Muscle of leg (tissue), 11 donors: ENCODE measurements around the gene EEIG2. TPM values are rescaled to one million over a fixed set of nuclear protein-coding genes. Genes with fewer than 3 reads are reported as not detected.

Source experiments
- DNase-seq: peaks from one replicate; pipeline ENCODE4 v3.0.0; 2013
- H3K27ac ChIP-seq: one replicate; pipeline ENCODE4 v1.5.1; 2013; ENCODE audit warnings: mild to moderate bottlenecking, low read length, control low read depth
- H3K27me3 ChIP-seq: one replicate; pipeline ENCODE4 v1.6.1; 2013; ENCODE audit warnings: low read length; ENCODE audit not compliant: control insufficient read depth, insufficient read depth
- H3K36me3 ChIP-seq: one replicate; pipeline ENCODE4 v1.6.1; 2013; ENCODE audit warnings: low read length; ENCODE audit not compliant: control insufficient read depth, insufficient read depth
- H3K4me1 ChIP-seq: one replicate; pipeline ENCODE4 v1.6.1; 2013; ENCODE audit warnings: low read length; ENCODE audit not compliant: control insufficient read depth, insufficient read depth
- H3K4me3 ChIP-seq: one replicate; pipeline ENCODE4 v1.5.1; 2013; ENCODE audit warnings: low read length, control low read depth
- H3K9me3 ChIP-seq: replicated peaks from 2 replicates; pipeline ENCODE4 v1.6.1; 2013; ENCODE audit warnings: low read depth, low read length; ENCODE audit not compliant: control insufficient read depth
- WGBS: methylation state at CpG from one replicate; pipeline ENCODE4 v1.1.5; 2013; ENCODE audit warnings: missing lambda C conversion rate; ENCODE audit not compliant: insufficient coverage; 5-methylcytosine and 5-hydroxymethylcytosine counted together
- polyA plus RNA-seq, 8 donors: library from polyadenylated mRNA; unstranded; fragments of 120-200 nt; gene quantifications; one replicate each; pipeline versions ENCODE4 v1.2.1 to v1.2.3, GENCODE V29; 2013; ENCODE audit warnings: inconsistent platforms in 1 of 8, low replicate concordance in 1 of 8; ENCODE audit not compliant: insufficient read length in 8 of 8, insufficient read depth in 1 of 8
- total RNA-seq: library from RNA; stranded (reverse); fragments of 120-200 nt; gene quantifications from one replicate; pipeline ENCODE4 v1.2.4, GENCODE V29; 2013

The EEIG2 gene
- total and polyA plus RNA-seq, 9 donors = 9.0 to 17.3 (median 10.8) TPM

DNA sequence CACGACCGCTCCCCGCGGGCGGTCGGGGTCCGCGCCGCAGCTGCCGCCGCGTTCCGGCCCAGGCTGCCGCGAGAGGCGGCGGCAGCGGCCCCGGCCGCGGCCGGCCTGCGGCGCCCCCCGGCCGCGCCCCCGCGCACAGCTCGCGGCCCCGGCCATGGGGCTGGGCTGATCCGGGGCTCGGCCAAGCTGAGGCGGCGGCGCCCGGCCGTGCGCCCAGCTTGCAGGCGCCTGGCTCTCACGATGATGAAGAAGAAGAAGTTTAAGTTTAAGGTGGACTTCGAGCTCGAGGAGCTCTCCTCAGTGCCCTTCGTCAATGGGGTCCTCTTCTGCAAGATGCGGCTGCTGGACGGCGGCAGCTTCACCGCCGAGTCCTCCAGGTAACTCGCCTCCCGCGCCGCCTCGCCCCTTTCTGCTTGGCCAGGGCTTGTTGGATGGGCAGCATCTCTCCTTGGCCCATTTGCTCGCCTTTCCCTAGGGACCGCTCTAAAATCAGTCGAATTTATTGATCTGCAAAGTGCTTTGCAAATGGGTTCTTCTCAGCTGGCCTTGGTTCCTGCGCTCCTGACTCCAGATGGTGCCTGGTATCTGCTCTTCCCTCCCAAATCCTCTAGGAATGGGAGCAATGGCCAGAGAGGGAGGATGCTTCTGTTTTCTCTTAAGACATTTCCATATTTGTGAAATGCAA, 431 bp downstream of the EEIG2 start:
- peak overlapping the region; percentile 78 for H3K4me3 ChIP-seq
- WGBS = 0% methylated on average over 49 of the region's 59 CpGs
- H3K9me3 ChIP-seq = no peaks in the 10 kb centered on the region
- peak; percentile 60 for DNase-seq
- H3K27me3 ChIP-seq = no peaks in the 10 kb centered on the region
- H3K4me1 ChIP-seq = peaks cover 14% of the 10 kb centered on the region
- peak overlapping the region; percentile 57 for H3K27ac ChIP-seq
- H3K36me3 ChIP-seq = no peaks in the 10 kb centered on the region

DNA sequence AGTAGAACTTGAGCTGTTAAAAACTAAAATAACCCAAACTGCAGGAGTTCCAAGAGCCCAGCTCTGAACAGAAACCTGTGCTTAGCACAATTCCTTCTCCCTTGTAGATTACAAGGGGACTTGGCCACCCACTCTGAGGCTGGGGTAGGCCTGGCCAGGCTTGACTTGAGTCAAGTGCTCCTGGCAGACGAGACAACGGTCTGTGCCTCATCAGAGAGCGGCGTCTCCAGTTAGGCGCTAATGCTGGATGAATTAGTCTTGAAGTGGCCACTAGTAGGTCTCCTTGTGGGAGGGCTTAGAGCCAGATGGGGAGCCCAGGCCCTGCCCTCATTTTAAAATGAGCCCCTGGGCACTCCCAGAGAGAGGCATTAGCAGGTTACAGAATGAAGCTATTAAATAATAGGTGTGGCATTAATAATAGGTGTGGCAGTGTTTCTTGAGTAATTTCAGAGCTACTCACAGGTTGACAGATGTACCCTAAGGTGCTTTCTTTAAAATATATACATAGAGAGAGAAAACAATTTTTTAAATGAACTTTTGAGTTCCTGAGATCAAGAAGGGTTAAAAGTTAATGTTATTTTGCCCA, 1.1 kb downstream of the EEIG2 start:
- no peaks in the 10 kb centered on the region for H3K9me3 ChIP-seq
- H3K4me3 ChIP-seq = peak overlapping the region; percentile 78
- no peaks in the 10 kb centered on the region for H3K27me3 ChIP-seq
- no peaks in the 10 kb centered on the region for H3K36me3 ChIP-seq
- DNase-seq = peak; percentile 76
- H3K4me1 ChIP-seq = peaks cover 14% of the 10 kb centered on the region
- H3K27ac ChIP-seq = peak overlapping the region; percentile 57
- whole genome bisulfite sequencing = 0% methylated on average over 1 of the region's 5 CpGs

- Histone ChIP-seq H3K9me3 (no peaks in the 10 kb centered on the region), H3K27me3 (no peaks in the 10 kb centered on the region), H3K4me3 (no peak overlapping the region), H3K36me3 (no peaks in the 10 kb centered on the region), H3K4me1 (peaks cover 14% of the 10 kb centered on the region), H3K27ac (no peak overlapping the region)
- WGBS = 67% methylated on average over 2 of the region's 11 CpGs
- peak; percentile 41 for DNase-seq
Measured at GRCh38 chr1:108561689-108562326, 1.9 kb downstream of the EEIG2 start.

DNA sequence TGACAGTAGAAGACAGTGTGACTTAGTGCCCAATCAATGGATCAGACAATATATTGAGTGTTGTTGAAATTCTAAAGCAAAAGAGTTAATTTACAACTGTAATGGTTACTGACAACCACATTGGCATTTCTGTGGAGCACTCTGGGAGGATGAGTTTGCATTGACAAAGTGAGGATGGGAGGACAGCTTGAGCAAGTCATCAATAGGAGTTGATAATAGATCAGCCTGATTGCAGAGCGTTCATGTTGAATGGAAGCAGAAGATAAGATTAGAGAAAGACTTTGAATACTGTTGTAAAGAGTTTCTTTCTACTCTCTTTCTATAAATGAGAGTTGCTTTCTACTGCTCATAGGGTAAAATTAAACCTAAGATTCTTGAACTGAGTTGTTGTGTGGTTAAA, 3.9 kb downstream of the EEIG2 start:
- Histone ChIP-seq H3K9me3 (no peaks in the 10 kb centered on the region), H3K4me3 (no peak overlapping the region), H3K36me3 (no peaks in the 10 kb centered on the region), H3K27me3 (no peaks in the 10 kb centered on the region), H3K4me1 (peaks cover 14% of the 10 kb centered on the region), H3K27ac (no peak overlapping the region)
- no CpG with 5 or more reads among the region's 1 CpG for WGBS
- DNase-seq = no peak

DNA sequence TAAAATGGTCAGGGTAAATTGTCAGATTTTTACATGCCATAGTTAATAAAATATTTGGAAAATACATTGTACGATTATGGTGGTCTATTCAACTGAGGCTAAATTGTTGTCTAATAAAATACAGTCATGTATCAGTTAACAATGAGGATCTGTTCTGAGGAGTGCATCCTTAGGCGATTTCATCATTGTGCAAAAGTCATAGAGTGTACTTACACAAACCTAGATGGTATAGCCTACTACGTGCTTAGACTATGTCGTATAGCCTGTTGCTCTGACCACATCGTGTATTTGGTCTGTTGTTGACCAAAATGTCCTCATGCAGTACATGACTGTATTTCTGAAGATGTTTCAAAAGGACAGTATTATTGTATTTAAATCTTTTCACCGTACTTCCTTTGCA, 5.2 kb downstream of the EEIG2 start:
- WGBS = no CpG with 5 or more reads among the region's 6 CpGs
- DNase-seq = no peak
- no peaks in the 10 kb centered on the region for H3K27me3 ChIP-seq
- H3K27ac ChIP-seq = no peak overlapping the region
- H3K4me1 ChIP-seq = peaks cover 9% of the 10 kb centered on the region
- H3K9me3 ChIP-seq = no peaks in the 10 kb centered on the region
- no peak overlapping the region for H3K4me3 ChIP-seq
- no peaks in the 10 kb centered on the region for H3K36me3 ChIP-seq

GRCh38 chr1:108565512-108565911, 5.6 kb downstream of the EEIG2 start:
- Histone ChIP-seq H3K27ac (no peak overlapping the region), H3K9me3 (no peaks in the 10 kb centered on the region), H3K27me3 (no peaks in the 10 kb centered on the region), H3K36me3 (no peaks in the 10 kb centered on the region), H3K4me1 (peaks cover 8% of the 10 kb centered on the region), H3K4me3 (no peak overlapping the region)
- DNase-seq = peak; percentile 64
- WGBS = no CpG with 5 or more reads among the region's 1 CpG

- H3K9me3 ChIP-seq = no peaks in the 10 kb centered on the region
- no peak overlapping the region for H3K4me3 ChIP-seq
- no peaks in the 10 kb centered on the region for H3K36me3 ChIP-seq
- DNase-seq = no peak
- H3K4me1 ChIP-seq = no peaks in the 10 kb centered on the region
- no peaks in the 10 kb centered on the region for H3K27me3 ChIP-seq
- H3K27ac ChIP-seq = no peak overlapping the region
- no CpG with 5 or more reads among the region's 2 CpGs for WGBS
Measured at GRCh38 chr1:108568589-108568988, 8.7 kb downstream of the EEIG2 start.

DNA sequence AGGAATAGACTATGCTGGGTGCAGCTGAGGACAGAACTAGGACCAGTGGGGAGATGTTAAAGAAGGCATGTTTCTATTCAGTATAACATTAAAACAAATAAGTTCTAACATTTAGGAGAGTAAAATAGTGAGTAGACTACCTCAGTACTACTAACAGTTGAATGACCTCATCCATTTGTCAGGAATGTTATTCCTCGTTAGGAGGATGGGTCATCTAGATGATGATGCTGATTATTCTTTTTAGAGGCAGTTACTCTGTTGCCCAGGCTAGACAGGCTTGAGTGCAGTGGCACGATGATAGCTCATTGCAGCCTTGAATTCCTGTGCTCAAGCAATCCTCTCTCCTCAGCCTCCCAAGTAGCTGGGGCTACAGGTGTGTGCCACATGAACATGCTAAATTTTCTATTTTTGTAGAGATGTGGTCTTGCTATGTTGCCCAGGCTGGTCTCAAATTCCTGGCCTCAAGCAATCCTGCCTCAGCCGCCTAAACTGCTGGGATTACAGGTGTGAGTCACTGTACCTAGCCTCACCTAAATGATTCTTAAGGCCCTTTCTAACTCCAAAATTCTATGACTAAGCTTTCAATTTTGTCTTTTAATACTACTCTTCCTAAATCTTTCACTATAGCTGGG, 9.3 kb downstream of the EEIG2 start:
- Histone ChIP-seq H3K4me1 (no peaks in the 10 kb centered on the region), H3K27ac (no peak overlapping the region), H3K36me3 (no peaks in the 10 kb centered on the region), H3K9me3 (peaks cover 4% of the 10 kb centered on the region), H3K4me3 (no peak overlapping the region), H3K27me3 (no peaks in the 10 kb centered on the region)
- 86% methylated on average over 1 of the region's 3 CpGs for WGBS
- no peak for DNase-seq

DNA sequence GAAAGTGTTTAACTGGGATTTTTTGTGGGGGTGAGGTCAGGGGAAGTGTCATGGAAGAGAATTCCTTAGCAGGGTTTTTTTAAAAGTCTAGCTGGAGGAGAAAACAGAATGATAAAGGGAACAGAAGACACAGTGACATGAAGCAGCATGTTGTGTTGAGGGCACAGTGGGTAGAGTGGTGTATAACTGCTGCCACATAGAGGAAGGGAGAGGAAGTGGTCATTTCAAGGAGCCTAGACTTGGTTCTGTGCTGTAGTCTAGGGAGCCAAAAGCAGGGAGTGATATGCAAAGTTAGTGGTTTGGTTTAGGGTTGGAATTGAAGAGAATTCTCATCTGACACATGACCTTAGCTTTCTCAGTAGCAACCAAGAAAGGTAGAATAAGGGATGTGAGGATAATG, 10.2 kb downstream of the EEIG2 start:
- Histone ChIP-seq H3K9me3 (peaks cover 4% of the 10 kb centered on the region), H3K27me3 (no peaks in the 10 kb centered on the region), H3K4me1 (no peaks in the 10 kb centered on the region), H3K36me3 (no peaks in the 10 kb centered on the region), H3K4me3 (no peak overlapping the region), H3K27ac (no peak overlapping the region)
- DNase-seq = no peak

GRCh38 chr1:108570998-108571401, 11.1 kb downstream of the EEIG2 start:
- Histone ChIP-seq H3K4me1 (no peaks in the 10 kb centered on the region), H3K9me3 (peaks cover 4% of the 10 kb centered on the region), H3K27ac (no peak overlapping the region), H3K27me3 (no peaks in the 10 kb centered on the region), H3K4me3 (no peak overlapping the region), H3K36me3 (no peaks in the 10 kb centered on the region)
- WGBS = 65% methylated on average over 5 of the region's 7 CpGs
- no peak for DNase-seq
